ENCODE measurements around the gene ALG3. TPM values are rescaled to one million over a fixed set of nuclear protein-coding genes. Genes with fewer than 3 reads are reported as not detected.

The ALG3 gene
- total and polyA plus RNA-seq, 2 donors (not counting 3 experiments of a cell fraction or from before 2014, with no cell fraction given): 42.9 to 99.9 TPM

GRCh38 chr3:184291044-184291737 is 42.4 kb upstream of the ALG3 start:
- DNase-seq (ENCODE audit: low read depth, low spot score) (no peak), FAIRE-seq (no peak)
- Histone ChIP-seq H3K9ac (replicated peaks; ENCODE audit: extremely low read depth, insufficient read depth, low read length) (no peak overlapping the region), H3K4me1 (ENCODE audit: control insufficient read depth, extremely low read depth, insufficient read depth, low read length) (no peaks in the 10 kb centered on the region), H3K27me3 (ENCODE audit: control insufficient read depth in 2 of 2, insufficient read depth in 2 of 2, low read length in 2 of 2) (peaks cover 3% of the 10 kb centered on the region in 2 experiments), H3K36me3 (ENCODE audit: control insufficient read depth in 2 of 2, extremely low read depth in 1 of 2, insufficient read depth in 2 of 2, low read length in 2 of 2) (no peaks in the 10 kb centered on the region), H3K4me2 (ENCODE audit: insufficient read depth, low read length) (no peak overlapping the region), H3K4me3 (replicated peaks in 1 of 3; ENCODE audit: insufficient read depth in 1 of 3, low read depth in 1 of 3, low read length in 3 of 3) (no peak overlapping the region), H3K9me1 (replicated peaks; ENCODE audit: control insufficient read depth, extremely low read depth, insufficient read depth, low read length) (no peaks in the 10 kb centered on the region), H4K20me1 (replicated peaks; ENCODE audit: control insufficient read depth, extremely low read depth, insufficient read depth, low read length) (no peaks in the 10 kb centered on the region), H3K79me2 (ENCODE audit: control insufficient read depth, insufficient read depth, low read length) (no peaks in the 10 kb centered on the region), H2AFZ (ENCODE audit: low read depth, low read length) (no peak overlapping the region), H3K27ac (ENCODE audit: insufficient read depth, low read depth, low read length) (no peak overlapping the region), H3K9me3 (replicated peaks; ENCODE audit: control insufficient read depth, insufficient read depth, low read length) (no peaks in the 10 kb centered on the region)
- no peak for TF ChIP-seq POLR2AphosphoS5 (IDR thresholded peaks at IDR 0.05; ENCODE audit: insufficient read depth, low read depth, low read length)
- ChIA-PET POLR2A (interaction anchor here (0.5 kb wide), 1 partner anchor 633 kb away, joined by 3 read pairs; no protein-coding TSS in a partner anchor), CTCF (interaction anchor here (0.6 to 2.9 kb wide), 4 partner anchors 64 to 396 kb away, joined by 3 to 19 read pairs (median 8); no protein-coding TSS in a partner anchor)
- intact Hi-C loops (cut with micrococcal nuclease): no loop called here
- no TSS peak for BruUV-seq (replicated peaks)
- dilution Hi-C loops (cut with MboI; ENCODE audit: extremely low pct_ligation_motif_present, low sequenced_read_pairs): no loop called here

GRCh38 chr3:184290331-184290730 is 41.6 kb upstream of the ALG3 start:
- no peak overlapping the region for H3K27ac ChIP-seq (ENCODE audit: insufficient read depth, low read depth, low read length)
- no peak for DNase-seq (ENCODE audit: low read depth, low spot score)
- no peaks in the 10 kb centered on the region for H4K20me1 ChIP-seq (replicated peaks; ENCODE audit: control insufficient read depth, extremely low read depth, insufficient read depth, low read length)
- no peak overlapping the region for H2AFZ ChIP-seq (ENCODE audit: low read depth, low read length)
- POLR2A ChIA-PET: no interaction called here
- intact Hi-C loops (cut with micrococcal nuclease): no loop called here
- no TSS peak for BruUV-seq (replicated peaks)
- no peak overlapping the region for H3K9ac ChIP-seq (replicated peaks; ENCODE audit: extremely low read depth, insufficient read depth, low read length)
- no peak for FAIRE-seq
- no peak for TF ChIP-seq MAX (IDR thresholded peaks at IDR 0.05; ENCODE audit: insufficient read depth, insufficient read length)
- TF ChIP-seq EZH2 (IDR thresholded peaks at IDR 0.05; ENCODE audit: borderline replicate concordance, low read depth, low read length, severe bottlenecking): no peak
- TF ChIP-seq JUN (IDR thresholded peaks at IDR 0.05; ENCODE audit: borderline replicate concordance, insufficient read depth, insufficient read length, low read depth): no peak
- TF ChIP-seq POLR2A (IDR thresholded peaks at IDR 0.05; ENCODE audit: low read depth, low read length): no peak
- no peak for TF ChIP-seq POLR2AphosphoS5 (IDR thresholded peaks at IDR 0.05; ENCODE audit: insufficient read depth, low read depth, low read length)
- TF ChIP-seq MYC (IDR thresholded peaks at IDR 0.05; ENCODE audit: low read depth, low read length): no peak
- no peak for TF ChIP-seq GATA2 (IDR thresholded peaks at IDR 0.05; ENCODE audit: insufficient read depth, insufficient read length, low read depth, low read length)
- TF ChIP-seq, protein P1, sequence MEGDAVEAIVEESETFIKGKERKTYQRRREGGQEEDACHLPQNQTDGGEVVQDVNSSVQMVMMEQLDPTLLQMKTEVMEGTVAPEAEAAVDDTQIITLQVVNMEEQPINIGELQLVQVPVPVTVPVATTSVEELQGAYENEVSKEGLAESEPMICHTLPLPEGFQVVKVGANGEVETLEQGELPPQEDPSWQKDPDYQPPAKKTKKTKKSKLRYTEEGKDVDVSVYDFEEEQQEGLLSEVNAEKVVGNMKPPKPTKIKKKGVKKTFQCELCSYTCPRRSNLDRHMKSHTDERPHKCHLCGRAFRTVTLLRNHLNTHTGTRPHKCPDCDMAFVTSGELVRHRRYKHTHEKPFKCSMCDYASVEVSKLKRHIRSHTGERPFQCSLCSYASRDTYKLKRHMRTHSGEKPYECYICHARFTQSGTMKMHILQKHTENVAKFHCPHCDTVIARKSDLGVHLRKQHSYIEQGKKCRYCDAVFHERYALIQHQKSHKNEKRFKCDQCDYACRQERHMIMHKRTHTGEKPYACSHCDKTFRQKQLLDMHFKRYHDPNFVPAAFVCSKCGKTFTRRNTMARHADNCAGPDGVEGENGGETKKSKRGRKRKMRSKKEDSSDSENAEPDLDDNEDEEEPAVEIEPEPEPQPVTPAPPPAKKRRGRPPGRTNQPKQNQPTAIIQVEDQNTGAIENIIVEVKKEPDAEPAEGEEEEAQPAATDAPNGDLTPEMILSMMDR (IDR thresholded peaks at IDR 0.05; ENCODE audit: extremely low read depth in 1 of 2, insufficient read depth in 1 of 2, low read depth in 1 of 2, low read length in 2 of 2): no peak
- TF ChIP-seq FOS (IDR thresholded peaks at IDR 0.05; ENCODE audit: borderline replicate concordance, insufficient read depth, low read length): no peak
- H3K27me3 ChIP-seq (ENCODE audit: control insufficient read depth in 2 of 2, insufficient read depth in 2 of 2, low read length in 2 of 2): peaks cover 3% of the 10 kb centered on the region in 2 experiments
- H3K36me3 ChIP-seq (ENCODE audit: control insufficient read depth in 2 of 2, extremely low read depth in 1 of 2, insufficient read depth in 2 of 2, low read length in 2 of 2): no peaks in the 10 kb centered on the region
- no peaks in the 10 kb centered on the region for H3K4me1 ChIP-seq (ENCODE audit: control insufficient read depth, extremely low read depth, insufficient read depth, low read length)
- no peaks in the 10 kb centered on the region for H3K9me3 ChIP-seq (replicated peaks; ENCODE audit: control insufficient read depth, insufficient read depth, low read length)
- dilution Hi-C loops (cut with MboI; ENCODE audit: extremely low pct_ligation_motif_present, low sequenced_read_pairs): no loop called here
- H3K79me2 ChIP-seq (ENCODE audit: control insufficient read depth, insufficient read depth, low read length): no peaks in the 10 kb centered on the region
- CTCF ChIA-PET: interaction anchor here (2.7 to 2.9 kb wide), 2 partner anchors 64 to 393 kb away, joined by 12 to 19 read pairs; no protein-coding TSS in a partner anchor
- no peaks in the 10 kb centered on the region for H3K9me1 ChIP-seq (replicated peaks; ENCODE audit: control insufficient read depth, extremely low read depth, insufficient read depth, low read length)
- no peak overlapping the region for H3K4me3 ChIP-seq (replicated peaks in 1 of 3; ENCODE audit: insufficient read depth in 1 of 3, low read depth in 1 of 3, low read length in 3 of 3)
- no peak overlapping the region for H3K4me2 ChIP-seq (ENCODE audit: insufficient read depth, low read length)

Measured in endothelial cell of umbilical vein (primary cell).